Pulmonary artery endothelial cell (primary cell): ENCODE data around the gene SCN1B. TPM values are rescaled to one million over a fixed set of nuclear protein-coding genes. Genes with fewer than 3 reads are reported as not detected.
"Not testable (repeated sequence)": the region's sequence is repeated elsewhere in the genome, so short reads cannot be mapped to it uniquely, and the experiment has no call there.

Source experiments
- DNase-seq: peaks from one replicate; pipeline ENCODE4 v3.0.0-alpha.2; 2011; ENCODE audit warnings: low read depth, low spot score
- total RNA-seq: library from RNA; depleted of rRNA; stranded (reverse); fragments of >200 nt; gene quantifications from 2 replicates; pipeline ENCODE4 v1.2.3, GENCODE V29; 2014

The SCN1B gene
- 13.8 and 19.5 TPM in 2 replicates for total RNA-seq

- no peak for DNase-seq
Measured at GRCh38 chr19:35030257-35031071, at the start of gene SCN1B. Gene SCN1B (plus strand): TSS chr19:35030470. CDS start chr19:35030821, 351 bp downstream.

- DNase-seq = no peak
Measured at GRCh38 chr19:34982275-34982674, 48.0 kb upstream of the SCN1B start.

GRCh38 chr19:34983786-34984185 lies 46.5 kb upstream of the SCN1B start:
- no peak for DNase-seq

- no peak for DNase-seq
Measured at GRCh38 chr19:34984287-34984686, 46.0 kb upstream of the SCN1B start.

- peak; percentile 70 for DNase-seq
Measured at GRCh38 chr19:34985249-34986022, 44.8 kb upstream of the SCN1B start.

- no peak for DNase-seq
Measured at GRCh38 chr19:34988119-34988518, 42.2 kb upstream of the SCN1B start.

GRCh38 chr19:34989298-34989697 lies 41.0 kb upstream of the SCN1B start:
- DNase-seq = no peak

GRCh38 chr19:34990578-34991192 lies 39.6 kb upstream of the SCN1B start:
- DNase-seq = no peak

- no peak for DNase-seq
Measured at GRCh38 chr19:34991542-34992333, 38.5 kb upstream of the SCN1B start.

- DNase-seq = not testable (repeated sequence)
Measured at GRCh38 chr19:34992582-34992981, 37.7 kb upstream of the SCN1B start.

GRCh38 chr19:34994286-34994642 lies 36.0 kb upstream of the SCN1B start:
- DNase-seq = no peak

GRCh38 chr19:34994643-34995541 lies 35.4 kb upstream of the SCN1B start:
- peak; percentile 52 for DNase-seq

- no peak for DNase-seq
Measured at GRCh38 chr19:34995551-34995950, 34.7 kb upstream of the SCN1B start.

- no peak for DNase-seq
Measured at GRCh38 chr19:34997071-34997617, 33.1 kb upstream of the SCN1B start.

GRCh38 chr19:34998224-34998623 lies 32.0 kb upstream of the SCN1B start:
- DNase-seq = not testable (repeated sequence)

- DNase-seq = no peak
Measured at GRCh38 chr19:34998777-34999497, 31.3 kb upstream of the SCN1B start.

GRCh38 chr19:34999498-35000337 lies 30.6 kb upstream of the SCN1B start, which contains the start of gene GRAMD1A:
Gene GRAMD1A (plus strand): TSS chr19:35000323. CDS start chr19:35000479, 156 bp downstream.
- peak; percentile 69 for DNase-seq

- DNase-seq = no peak
Measured at GRCh38 chr19:35000338-35000646, 30.0 kb upstream of the SCN1B start.
